Neutrophil (primary cell): ENCODE data around the gene UBE2D3.

Source experiments
- H3K27ac ChIP-seq: fragments of 200-600 bp; sonication (generic); 2 replicates; pipeline ENCODE4 v1.5.1; 2016; ENCODE audit warnings: mild to moderate bottlenecking, moderate library complexity
- H3K27me3 ChIP-seq: fragments of 200-600 bp; sonication (generic); 2 replicates; pipeline ENCODE4 v1.6.0; 2016; ENCODE audit warnings: mild to moderate bottlenecking
- H3K36me3 ChIP-seq: fragments of 200-600 bp; sonication (generic); 2 replicates; pipeline ENCODE4 v1.5.1; 2017
- H3K4me1 ChIP-seq, 2 experiments: fragments of 200-600 bp in 1 of 2; sonication (generic) in 1 of 2; 1 replicate in 1 of 2; 2 replicates in 1 of 2; pipeline versions ENCODE4 v1.5.1 to v1.6.1; 2013 to 2016; ENCODE audit warnings: low read depth in 1 of 2, low read length in 1 of 2, mild to moderate bottlenecking in 1 of 2, moderate library complexity in 1 of 2; ENCODE audit not compliant: control insufficient read depth in 1 of 2, insufficient read depth in 1 of 2
- H3K4me3 ChIP-seq, 2 experiments: fragments of 200-600 bp in 1 of 2; sonication (generic) in 1 of 2; 1 replicate in 1 of 2; 2 replicates in 1 of 2; pipeline ENCODE4 v1.5.1; 2013 to 2016; ENCODE audit warnings: low read depth in 1 of 2, low read length in 1 of 2, mild to moderate bottlenecking in 1 of 2, moderate library complexity in 1 of 2
- H3K9me3 ChIP-seq: fragments of 200-600 bp; sonication (generic); 2 replicates; pipeline ENCODE4 v1.5.1; 2016
- CTCF ChIP-seq: fragments of 200-600 bp; sonication (generic); IDR thresholded peaks from 2 replicates; pipeline ENCODE4 v1.5.1; 2016; ENCODE audit warnings: antibody characterized with exemption

The UBE2D3 gene

DNA sequence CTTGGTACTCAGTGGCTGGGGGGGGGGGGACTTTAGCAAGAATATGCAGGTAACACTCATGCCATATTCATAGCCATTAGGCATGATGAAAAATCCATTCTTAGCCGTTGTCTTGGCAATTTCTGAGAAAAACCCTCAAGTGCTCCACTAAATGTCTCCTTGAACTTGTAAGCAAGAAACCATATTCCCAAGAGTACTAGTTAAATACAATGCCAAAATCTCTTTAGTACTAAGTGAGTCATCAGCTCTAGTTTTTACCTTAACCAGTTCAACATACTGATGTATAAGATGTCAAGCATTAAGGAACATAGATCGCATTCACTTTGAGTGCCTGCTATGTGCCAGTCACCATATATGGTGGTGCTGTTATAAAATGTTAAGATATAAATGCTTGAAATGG lies 27.5 kb downstream of the UBE2D3 start:
- peaks cover 99% of the 10 kb centered on the region for H3K36me3 ChIP-seq
- H3K27me3 ChIP-seq = no peaks in the 10 kb centered on the region
- no peak overlapping the region for H3K4me3 ChIP-seq
- no peak overlapping the region for H3K27ac ChIP-seq
- H3K9me3 ChIP-seq = no peaks in the 10 kb centered on the region
- no peak for TF ChIP-seq CTCF
- H3K4me1 ChIP-seq = no peaks in the 10 kb centered on the region

DNA sequence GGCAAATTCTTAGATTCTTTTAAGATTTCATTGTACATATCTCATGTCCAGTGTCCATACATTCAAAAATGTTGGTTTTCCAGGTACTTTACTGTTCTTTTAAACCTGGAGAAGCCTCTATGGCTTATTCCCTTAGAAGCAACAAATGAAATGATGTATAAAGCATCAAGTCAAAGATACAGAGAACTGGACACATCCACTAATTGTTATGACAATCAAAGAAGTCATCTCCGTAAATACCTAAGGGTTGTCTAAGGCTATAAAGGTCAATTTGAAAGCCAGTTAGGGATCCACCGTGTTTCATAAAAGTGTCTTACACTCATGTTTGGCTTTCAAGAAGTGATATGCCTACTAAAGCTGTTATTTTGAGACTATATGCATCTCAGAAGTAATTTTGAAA lies 32.4 kb downstream of the UBE2D3 start:
- Histone ChIP-seq H3K27me3 (no peaks in the 10 kb centered on the region), H3K36me3 (peaks cover 77% of the 10 kb centered on the region), H3K9me3 (no peaks in the 10 kb centered on the region)

GRCh38 chr4:102792361-102792936 lies 34.9 kb downstream of the UBE2D3 start:
- no peaks in the 10 kb centered on the region for H3K9me3 ChIP-seq
- H3K27ac ChIP-seq = peak overlapping the region; percentile 48
- no peaks in the 10 kb centered on the region for H3K27me3 ChIP-seq
- H3K4me1 ChIP-seq = peaks cover 6 to 8% of the 10 kb centered on the region in 2 experiments
- TF ChIP-seq CTCF = no peak
- H3K36me3 ChIP-seq = peaks cover 52% of the 10 kb centered on the region
- no peak overlapping the region for H3K4me3 ChIP-seq

More for the DNA sequence above, 32.4 kb downstream of the UBE2D3 start:
- no peak overlapping the region for H3K4me3 ChIP-seq
- H3K4me1 ChIP-seq = no peaks in the 10 kb centered on the region
- peak overlapping the region; percentile 30 for H3K27ac ChIP-seq
- TF ChIP-seq CTCF = no peak

DNA sequence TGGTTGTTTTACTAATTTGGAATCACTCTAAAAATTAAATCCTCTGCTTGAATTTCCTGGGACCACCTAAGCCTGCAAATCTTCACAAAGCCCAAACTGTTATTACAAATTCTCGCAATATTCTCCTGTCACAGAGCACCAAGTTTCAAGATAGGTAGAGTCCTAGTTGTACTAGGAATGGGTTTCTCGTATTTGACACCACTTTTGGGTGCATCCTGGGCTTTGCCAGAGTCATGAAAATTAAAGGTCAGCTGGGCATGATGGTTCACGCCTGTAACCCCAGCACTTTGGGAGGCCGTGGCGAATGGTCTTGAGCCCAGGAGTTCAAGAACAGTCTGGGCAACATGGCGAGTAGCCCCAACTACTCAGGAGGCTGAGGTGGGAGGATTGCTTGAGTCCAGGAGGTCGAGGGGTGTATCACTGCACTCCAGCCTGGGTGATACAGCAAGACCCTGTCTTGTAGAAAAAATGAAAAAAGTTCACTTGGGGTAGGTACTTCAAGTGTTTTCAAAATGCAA lies 36.0 kb downstream of the UBE2D3 start:
- H3K27ac ChIP-seq = peak overlapping the region; percentile 43
- H3K4me3 ChIP-seq = no peak overlapping the region
- peaks cover 41% of the 10 kb centered on the region for H3K36me3 ChIP-seq
- peaks cover 6 to 8% of the 10 kb centered on the region in 2 experiments for H3K4me1 ChIP-seq
- no peaks in the 10 kb centered on the region for H3K9me3 ChIP-seq
- no peaks in the 10 kb centered on the region for H3K27me3 ChIP-seq
- no peak for TF ChIP-seq CTCF

DNA sequence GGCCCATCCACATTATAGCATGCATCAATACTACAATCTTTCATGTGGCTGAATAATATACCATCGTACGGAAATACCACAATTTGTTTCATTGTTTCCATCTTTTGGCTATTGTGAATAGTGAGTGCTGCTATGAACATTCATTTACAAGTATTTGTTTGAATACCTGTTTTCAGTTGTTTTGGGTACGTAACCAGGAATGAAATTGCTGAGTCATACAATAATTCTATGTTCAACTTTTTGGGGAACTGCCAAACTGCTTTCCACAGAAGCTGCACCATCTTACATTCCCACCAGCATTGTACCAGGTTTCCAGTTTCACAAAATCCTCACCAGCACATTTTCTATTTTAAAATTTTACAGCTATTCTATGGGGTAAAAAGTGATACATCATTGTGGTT lies 38.0 kb downstream of the UBE2D3 start:
- H3K4me1 ChIP-seq = peaks cover 6 to 8% of the 10 kb centered on the region in 2 experiments
- TF ChIP-seq CTCF = no peak
- H3K36me3 ChIP-seq = peaks cover 21% of the 10 kb centered on the region
- H3K9me3 ChIP-seq = no peaks in the 10 kb centered on the region
- H3K4me3 ChIP-seq = no peak overlapping the region
- no peaks in the 10 kb centered on the region for H3K27me3 ChIP-seq
- H3K27ac ChIP-seq = no peak overlapping the region
